ENCODE data around the gene NCOA7.
A peak's percentile ranks its signal among the peaks of the same experiment; 100 is the strongest.
"Not testable (repeated sequence)": the region's sequence is repeated elsewhere in the genome, so short reads cannot be mapped to it uniquely, and the experiment has no call there.

NCOA7 gene

GRCh38 chr6:125841356-125842090, 50.8 kb downstream of the NCOA7 start:
- no peak for DNase-seq (ENCODE audit: low read depth)

GRCh38 chr6:125842091-125842626, 51.4 kb downstream of the NCOA7 start:
- DNase-seq (ENCODE audit: low read depth), result no peak

GRCh38 chr6:125843593-125843992, 52.8 kb downstream of the NCOA7 start:
- no peak for DNase-seq (ENCODE audit: low read depth)

DNA sequence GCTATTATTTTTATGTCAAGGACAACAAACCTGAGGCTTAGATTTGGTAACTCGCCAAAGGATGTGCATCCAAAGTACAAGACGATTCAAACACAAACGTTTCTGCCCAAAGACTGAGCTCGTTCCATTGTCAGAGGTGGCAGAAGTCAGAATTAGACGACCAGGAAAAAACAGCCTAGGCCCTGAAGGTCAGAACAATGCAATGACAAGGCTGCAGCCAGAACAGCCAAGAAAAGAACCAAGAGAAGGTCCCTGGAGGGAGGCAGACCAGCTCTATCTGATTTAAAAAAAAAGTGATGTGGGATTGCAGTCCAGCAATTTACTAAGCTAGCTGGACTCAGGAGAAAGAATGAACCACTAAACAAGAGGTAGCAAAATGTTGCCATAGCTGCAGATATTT, 54.2 kb downstream of the NCOA7 start:
- no peak for DNase-seq (ENCODE audit: low read depth)

DNA sequence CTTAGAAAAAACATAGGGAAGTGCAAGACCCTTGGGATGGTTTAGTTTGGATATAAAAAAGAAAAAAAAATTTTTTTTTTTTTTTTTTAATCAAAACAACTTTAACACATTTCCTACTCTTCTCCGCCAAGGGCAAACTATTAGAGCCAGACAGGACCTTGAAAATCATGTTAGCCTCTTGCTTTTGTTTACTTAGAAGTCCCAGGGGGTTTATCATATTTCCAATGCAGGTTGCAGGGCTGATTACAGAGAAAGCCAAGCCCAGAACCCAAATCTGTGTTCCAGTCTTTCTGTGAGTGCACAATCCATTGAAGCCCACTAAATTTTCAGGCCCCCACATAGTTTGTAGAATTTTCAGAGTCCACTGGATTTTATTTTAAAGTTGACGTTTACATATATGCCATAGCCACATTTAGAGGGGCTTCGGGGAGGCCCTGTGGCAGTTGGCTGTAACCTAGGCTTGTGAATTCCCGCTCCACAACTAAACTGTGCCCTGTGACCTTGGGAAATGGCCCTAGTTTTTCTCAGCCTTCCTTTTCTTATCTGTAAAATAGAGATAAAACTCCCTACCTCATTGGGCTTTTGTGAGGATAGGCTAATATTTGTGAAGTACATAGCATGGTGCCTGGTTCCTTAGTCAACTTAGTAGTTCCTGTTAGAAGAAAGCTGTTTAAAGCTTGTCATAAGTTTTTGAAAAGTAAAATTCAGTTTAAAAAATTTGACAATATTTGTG, 55.7 kb downstream of the NCOA7 start:
- no peak for DNase-seq (ENCODE audit: low read depth)

GRCh38 chr6:125848286-125848685, 57.5 kb downstream of the NCOA7 start:
- DNase-seq (ENCODE audit: low read depth), result not testable (repeated sequence)

- no peak for DNase-seq (ENCODE audit: low read depth)
These were observed 59.6 kb downstream of the NCOA7 start for GRCh38 chr6:125850361-125850760.

DNA sequence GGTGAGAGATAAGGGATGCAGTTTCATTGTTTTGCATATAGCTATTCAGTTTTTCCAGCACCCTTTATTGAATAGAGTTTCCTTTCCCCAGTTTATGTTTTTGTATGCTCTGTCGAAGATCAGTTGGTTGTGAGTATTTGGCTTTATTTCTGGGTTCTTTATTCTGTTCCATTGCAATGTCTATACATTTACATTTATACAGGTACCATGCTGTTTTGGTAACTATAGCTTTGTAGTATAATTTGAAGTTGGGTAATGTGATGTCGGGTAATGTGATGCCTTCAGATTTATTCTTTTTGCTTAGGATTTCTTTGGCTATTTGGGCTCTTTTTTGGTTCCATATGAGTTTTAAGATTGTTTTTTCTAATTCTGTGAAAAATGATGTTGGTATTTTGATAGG, 61.8 kb downstream of the NCOA7 start:
- no peak for DNase-seq (ENCODE audit: low read depth)

DNA sequence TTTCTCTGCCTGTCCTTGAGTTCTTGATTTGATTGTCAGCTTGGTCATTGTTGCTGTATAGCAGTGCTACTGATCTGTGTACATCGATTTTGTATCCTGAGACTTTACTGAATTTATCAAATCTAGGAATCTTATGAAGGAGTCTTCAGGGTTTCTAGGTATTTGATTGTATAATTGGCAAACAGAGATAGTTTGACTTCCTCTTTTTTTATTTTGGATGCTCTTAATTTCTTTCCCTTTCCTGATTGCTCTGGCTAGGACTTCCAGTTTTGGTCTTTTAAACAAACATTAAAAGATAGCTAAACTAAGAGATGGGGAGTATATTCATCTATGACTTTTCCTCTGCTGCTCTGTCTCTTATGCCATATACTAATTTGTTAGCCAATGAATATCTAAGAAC, 62.4 kb downstream of the NCOA7 start:
- no peak for DNase-seq (ENCODE audit: low read depth)

DNA sequence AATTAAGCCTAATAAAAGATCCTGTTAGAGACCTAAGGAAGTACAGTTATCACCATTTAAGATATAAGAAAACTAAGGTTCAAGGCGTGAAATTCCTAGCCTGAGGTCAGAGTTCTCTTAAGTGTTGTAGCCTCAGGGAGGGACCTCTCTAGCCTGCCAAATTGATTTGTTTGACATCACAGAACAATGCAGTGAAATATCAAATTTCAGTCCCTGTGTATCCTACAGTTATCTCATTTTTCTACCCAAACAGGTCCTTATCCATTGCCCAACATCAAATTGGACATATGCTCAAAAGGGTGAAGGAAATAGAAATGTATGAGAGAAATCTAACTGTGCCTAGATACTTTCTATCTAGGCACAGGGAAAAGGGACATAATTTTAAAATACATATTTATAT, 63.0 kb downstream of the NCOA7 start:
- DNase-seq (ENCODE audit: low read depth), result no peak

DNA sequence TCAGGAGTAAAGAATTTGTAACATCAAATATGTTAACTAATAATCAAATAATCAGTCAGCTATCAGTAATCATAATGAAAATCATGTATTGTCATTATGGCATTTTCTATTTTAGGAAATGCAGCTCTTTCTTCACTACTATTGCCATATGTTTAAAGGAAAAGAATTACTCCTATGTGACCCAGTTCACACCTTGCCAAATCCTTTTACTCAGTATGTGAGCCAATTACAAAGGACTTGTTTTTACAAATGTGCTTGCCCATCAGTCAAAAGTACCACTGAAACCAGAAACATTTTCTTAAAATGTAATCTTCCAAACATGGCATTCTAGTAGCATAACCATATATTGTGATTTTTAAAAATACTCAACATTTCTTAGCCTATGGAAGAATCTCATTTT, 63.6 kb downstream of the NCOA7 start:
- DNase-seq (ENCODE audit: low read depth), result no peak

DNA sequence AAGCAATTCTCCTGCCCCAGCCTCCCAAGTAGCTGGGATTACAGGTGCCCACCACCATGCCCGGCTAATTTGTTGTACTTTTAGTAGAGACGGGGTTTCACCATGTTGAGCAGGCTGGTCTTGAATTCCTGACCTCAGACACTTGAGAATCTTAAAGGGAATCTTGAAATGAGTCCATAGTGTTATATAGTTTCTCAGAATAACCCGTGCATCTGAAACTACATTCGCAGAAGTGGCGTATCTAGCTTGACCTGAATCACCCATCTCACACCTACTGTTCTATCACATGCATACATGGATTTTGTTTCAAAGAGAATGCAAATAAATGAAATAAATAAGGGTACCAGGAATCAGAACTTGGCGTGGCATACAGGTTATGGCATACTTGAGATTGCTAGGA, 65.0 kb downstream of the NCOA7 start:
- no peak for DNase-seq (ENCODE audit: low read depth)

- DNase-seq (ENCODE audit: low read depth), result no peak
These were observed 67.1 kb downstream of the NCOA7 start for GRCh38 chr6:125857846-125858245.

GRCh38 chr6:125858427-125859320, 67.9 kb downstream of the NCOA7 start:
- DNase-seq (ENCODE audit: low read depth), result peak; percentile 84

- no peak for DNase-seq (ENCODE audit: low read depth)
These were observed 69.0 kb downstream of the NCOA7 start for GRCh38 chr6:125859727-125860126.

DNA sequence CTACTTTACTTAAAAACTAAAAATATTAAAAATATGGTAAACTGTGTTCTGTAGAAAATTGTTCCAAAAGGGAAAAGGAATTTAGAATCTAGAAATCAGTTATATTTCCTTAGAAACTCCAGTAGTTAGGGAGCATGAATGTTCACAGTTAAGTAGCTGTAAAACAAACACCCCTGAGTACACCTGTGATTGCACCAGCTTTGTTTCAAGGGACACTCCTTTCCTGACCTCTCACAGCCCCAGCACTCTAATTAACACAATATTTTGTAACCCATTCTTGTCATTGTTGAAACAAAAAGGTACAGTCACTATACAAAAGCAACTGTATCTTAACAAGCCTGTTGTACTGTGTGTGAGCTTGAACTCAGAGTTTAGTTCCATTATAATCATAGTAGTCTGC, 72.3 kb downstream of the NCOA7 start:
- no peak for DNase-seq (ENCODE audit: low read depth)

DNA sequence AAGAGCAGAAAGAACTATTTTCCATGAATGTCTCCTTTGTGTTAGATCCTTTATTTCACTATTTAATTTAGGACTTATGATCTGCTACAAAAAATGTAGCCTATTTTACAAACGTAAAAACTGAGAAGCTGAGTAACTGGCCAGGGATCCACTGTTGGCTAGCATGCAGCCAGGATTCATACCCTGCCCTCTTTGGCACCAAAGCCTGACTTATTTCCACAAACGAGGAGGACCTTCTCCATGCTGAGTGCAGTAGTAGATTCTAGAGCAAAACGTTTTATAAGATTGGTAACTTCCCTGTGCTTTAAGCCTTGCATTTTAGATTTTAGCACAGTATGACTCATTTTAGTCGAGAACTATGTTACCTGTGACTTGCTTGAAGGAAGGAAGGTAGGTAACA, 74.3 kb downstream of the NCOA7 start:
- DNase-seq (ENCODE audit: low read depth), result no peak

GRCh38 chr6:125866433-125866832, 75.7 kb downstream of the NCOA7 start:
- no peak for DNase-seq (ENCODE audit: low read depth)

- peak; percentile 52 for DNase-seq (ENCODE audit: low read depth)
These were observed 76.8 kb downstream of the NCOA7 start for GRCh38 chr6:125867483-125867942.

GRCh38 chr6:125868252-125868651, 77.5 kb downstream of the NCOA7 start:
- peak; percentile 43 for DNase-seq (ENCODE audit: low read depth)

GRCh38 chr6:125868678-125869395, 78.1 kb downstream of the NCOA7 start:
- no peak for DNase-seq (ENCODE audit: low read depth)

DNA sequence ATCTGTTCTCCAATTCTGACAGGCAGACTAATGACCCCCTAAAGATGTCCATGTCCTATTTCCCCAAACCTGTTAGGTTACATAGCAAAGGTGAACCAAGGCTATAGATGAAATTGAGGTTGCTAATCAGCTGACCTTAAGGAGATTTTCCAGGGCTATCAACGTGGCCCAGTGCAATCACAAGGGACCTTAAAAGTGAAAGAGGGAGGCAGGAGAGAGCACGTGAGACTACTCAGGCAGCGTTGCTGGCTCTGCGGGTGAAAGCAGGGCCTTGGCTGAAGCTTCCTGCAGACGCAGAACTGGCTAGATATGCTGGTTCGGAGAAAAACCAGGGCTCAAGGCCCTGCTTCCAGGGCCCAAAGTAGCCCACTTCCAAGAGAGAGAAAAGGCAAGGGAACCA, 78.7 kb downstream of the NCOA7 start:
- DNase-seq (ENCODE audit: low read depth), result no peak
